Neural progenitor cell (in vitro differentiated cells): ENCODE measurements around the gene PHACTR4. TPM values are rescaled to one million over a fixed set of nuclear protein-coding genes. Genes with fewer than 3 reads are reported as not detected.
"Not testable (repeated sequence)": the region's sequence is repeated elsewhere in the genome, so short reads cannot be mapped to it uniquely, and the experiment has no call there.

Experiments used
- DNase-seq: peaks from one replicate; pipeline ENCODE4 v3.0.0-alpha.2; 2016; ENCODE audit warnings: low spot score
- H2AFZ ChIP-seq: fragments of 200-600 bp; sonication (generic); replicated peaks from 2 replicates; pipeline ENCODE4 v1.6.1; 2016; ENCODE audit warnings: antibody characterized with exemption
- H3F3A ChIP-seq: fragments of 200-600 bp; sonication (generic); 2 replicates; pipeline ENCODE4 v1.6.1; 2016; ENCODE audit warnings: antibody characterized with exemption, low read depth
- H3K27ac ChIP-seq: fragments of 200-600 bp; sonication (generic); 2 replicates; pipeline ENCODE4 v1.5.1; 2016; ENCODE audit warnings: mild to moderate bottlenecking
- H3K27me3 ChIP-seq: fragments of 200-600 bp; sonication (generic); 2 replicates; pipeline ENCODE4 v1.6.1; 2016; ENCODE audit warnings: mild to moderate bottlenecking, moderate library complexity
- H3K36me3 ChIP-seq: fragments of 200-600 bp; sonication (generic); 2 replicates; pipeline ENCODE4 v1.5.1; 2016
- H3K4me1 ChIP-seq: fragments of 200-600 bp; sonication (generic); 2 replicates; pipeline ENCODE4 v1.6.1; 2016; ENCODE audit warnings: mixed run types
- H3K4me2 ChIP-seq: fragments of 200-600 bp; sonication (generic); 2 replicates; pipeline ENCODE4 v1.6.1; 2016
- H3K4me3 ChIP-seq: fragments of 200-600 bp; sonication (generic); 2 replicates; pipeline ENCODE4 v1.5.1; 2016
- H3K79me2 ChIP-seq: fragments of 200-600 bp; sonication (generic); 2 replicates; pipeline ENCODE4 v1.6.1; 2016; ENCODE audit warnings: low read depth
- H3K9ac ChIP-seq: fragments of 200-600 bp; sonication (generic); 2 replicates; pipeline ENCODE4 v1.6.1; 2016
- H3K9me3 ChIP-seq: fragments of 200-600 bp; sonication (generic); 2 replicates; pipeline ENCODE4 v1.5.1; 2016; ENCODE audit warnings: low read depth
- H4K20me1 ChIP-seq: fragments of 200-600 bp; sonication (generic); 2 replicates; pipeline ENCODE4 v1.6.1; 2016; ENCODE audit warnings: low read depth
- H3K27ac Mint-ChIP-seq: 3 replicates; pipeline ENCODE4 v1.8.0; 2021; ENCODE audit warnings: mixed read lengths
- H3K27me3 Mint-ChIP-seq: 2 replicates; pipeline ENCODE4 v1.8.0; 2022; ENCODE audit warnings: low read depth, mild to moderate bottlenecking, inconsistent platforms, moderate library complexity, mixed read lengths; ENCODE audit not compliant: insufficient read depth
- H3K36me3 Mint-ChIP-seq: 3 replicates; pipeline ENCODE4 v1.8.0; 2021; ENCODE audit warnings: mixed read lengths
- H3K4me1 Mint-ChIP-seq: 3 replicates; pipeline ENCODE4 v1.8.0; 2021; ENCODE audit warnings: mixed read lengths
- H3K4me3 Mint-ChIP-seq: 3 replicates; pipeline ENCODE4 v1.8.0; 2021; ENCODE audit warnings: mild to moderate bottlenecking, moderate library complexity, mixed read lengths
- H3K9me3 Mint-ChIP-seq: 3 replicates; pipeline ENCODE4 v1.8.0; 2020; ENCODE audit warnings: mixed read lengths
- EZH2 ChIP-seq: fragments of 200-600 bp; sonication (generic); IDR thresholded peaks from 2 replicates; pipeline ENCODE4 v1.6.1; 2017; ENCODE audit warnings: antibody characterized with exemption, mild to moderate bottlenecking, moderate library complexity
- EZH2phosphoT487 ChIP-seq: fragments of 200-600 bp; sonication (generic); IDR thresholded peaks from 2 replicates; pipeline ENCODE4 v1.6.1; 2017; ENCODE audit warnings: antibody characterized with exemption
- total RNA-seq: library from RNA; depleted of rRNA; stranded (reverse); fragments of >200 nt; gene quantifications from 2 replicates; pipeline ENCODE4 v1.2.3, GENCODE V29; 2015; ENCODE audit warnings: low replicate concordance
- TF ChIP-seq, protein P1 (sequence below): fragments of 200-600 bp; sonication (generic); IDR thresholded peaks from 2 replicates; pipeline ENCODE4 v1.5.1; 2017; ENCODE audit warnings: antibody characterized with exemption, mild to moderate bottlenecking

PHACTR4 gene
- total RNA-seq, 1 donor from 2014 or later: 34.0 TPM

DNA sequence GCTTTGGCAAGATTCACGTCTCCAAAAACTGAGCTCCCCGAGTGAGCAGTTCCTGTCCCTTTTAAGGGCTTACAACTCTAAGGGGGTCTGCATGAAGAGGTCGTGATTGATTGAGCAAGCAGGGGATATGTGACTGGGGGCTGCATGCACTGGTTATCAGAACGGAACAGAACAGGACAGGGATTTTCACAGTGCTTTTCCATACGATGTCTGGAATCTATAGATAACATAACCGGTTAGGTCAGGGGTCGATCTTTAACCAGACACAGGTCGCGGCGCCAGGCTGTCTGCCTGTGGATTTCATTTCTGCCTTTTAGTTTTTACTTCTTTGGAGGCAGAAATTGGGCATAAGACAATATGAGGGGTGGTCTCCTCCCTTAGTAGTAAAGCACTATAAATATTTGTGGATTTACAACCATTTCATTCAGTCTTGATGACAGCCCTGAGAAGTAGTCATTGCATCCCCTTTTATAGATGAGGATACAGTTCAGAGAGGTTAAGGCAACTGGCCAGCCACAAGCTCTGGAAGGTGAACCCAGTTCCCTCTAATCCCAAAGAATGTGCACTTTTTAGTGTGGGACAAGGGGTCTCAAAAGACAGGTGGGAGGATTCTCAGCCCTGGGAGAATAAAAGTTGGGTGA is 155.6 kb downstream of the PHACTR4 start:
- peak overlapping the region; percentile 29 for H3K27ac ChIP-seq
- not testable (repeated sequence) for H3K4me1 ChIP-seq, H2AFZ ChIP-seq, H3K4me3 Mint-ChIP-seq, H3K4me3 ChIP-seq, H3K27me3 Mint-ChIP-seq, H3K4me1 Mint-ChIP-seq, H3F3A ChIP-seq, H3K27me3 ChIP-seq, H3K36me3 ChIP-seq, DNase-seq, H3K4me2 ChIP-seq, H3K9me3 ChIP-seq, H3K9me3 Mint-ChIP-seq, H3K27ac Mint-ChIP-seq, H3K9ac ChIP-seq
- H3K79me2 ChIP-seq: peaks cover 86% of the 10 kb centered on the region
- H4K20me1 ChIP-seq: peaks cover 44% of the 10 kb centered on the region
- peaks cover 17% of the 10 kb centered on the region for H3K36me3 Mint-ChIP-seq

DNA sequence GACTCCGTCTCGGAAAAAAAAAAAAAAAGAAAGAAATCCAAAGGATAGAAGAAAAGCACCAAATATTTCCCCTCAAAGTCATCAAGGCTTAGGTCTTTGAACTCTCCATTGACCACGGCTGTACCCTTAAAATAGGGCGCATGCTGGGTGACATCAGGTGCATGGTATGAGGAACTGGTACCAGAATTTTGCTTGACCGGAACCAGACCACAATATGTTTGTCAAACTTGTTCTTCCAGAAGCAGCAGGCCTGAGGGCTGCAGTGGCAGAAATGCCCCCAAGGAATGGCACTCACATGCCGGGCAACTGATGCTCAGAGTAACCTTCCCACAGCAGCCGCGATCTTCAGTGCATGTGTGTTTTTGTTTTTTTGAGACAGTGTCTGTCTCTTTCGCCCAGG is 157.3 kb downstream of the PHACTR4 start:
- H2AFZ ChIP-seq: no peak overlapping the region
- peaks cover 18% of the 10 kb centered on the region for H3K36me3 Mint-ChIP-seq
- H4K20me1 ChIP-seq: peaks cover 33% of the 10 kb centered on the region
- no peaks in the 10 kb centered on the region for H3K9me3 Mint-ChIP-seq
- peaks cover 70% of the 10 kb centered on the region for H3K79me2 ChIP-seq
- no peak overlapping the region for H3K4me3 ChIP-seq
- no peak overlapping the region for H3K27ac ChIP-seq
- H3K27me3 ChIP-seq: no peaks in the 10 kb centered on the region
- no peaks in the 10 kb centered on the region for H3K4me1 Mint-ChIP-seq
- H3K9me3 ChIP-seq: no peaks in the 10 kb centered on the region
- no peaks in the 10 kb centered on the region for H3K36me3 ChIP-seq
- peaks cover 4% of the 10 kb centered on the region for H3K27me3 Mint-ChIP-seq
- H3K9ac ChIP-seq: no peak overlapping the region
- no peak overlapping the region for H3K27ac Mint-ChIP-seq
- TF ChIP-seq EZH2: no peak
- no peak for TF ChIP-seq EZH2phosphoT487
- TF ChIP-seq, protein P1, sequence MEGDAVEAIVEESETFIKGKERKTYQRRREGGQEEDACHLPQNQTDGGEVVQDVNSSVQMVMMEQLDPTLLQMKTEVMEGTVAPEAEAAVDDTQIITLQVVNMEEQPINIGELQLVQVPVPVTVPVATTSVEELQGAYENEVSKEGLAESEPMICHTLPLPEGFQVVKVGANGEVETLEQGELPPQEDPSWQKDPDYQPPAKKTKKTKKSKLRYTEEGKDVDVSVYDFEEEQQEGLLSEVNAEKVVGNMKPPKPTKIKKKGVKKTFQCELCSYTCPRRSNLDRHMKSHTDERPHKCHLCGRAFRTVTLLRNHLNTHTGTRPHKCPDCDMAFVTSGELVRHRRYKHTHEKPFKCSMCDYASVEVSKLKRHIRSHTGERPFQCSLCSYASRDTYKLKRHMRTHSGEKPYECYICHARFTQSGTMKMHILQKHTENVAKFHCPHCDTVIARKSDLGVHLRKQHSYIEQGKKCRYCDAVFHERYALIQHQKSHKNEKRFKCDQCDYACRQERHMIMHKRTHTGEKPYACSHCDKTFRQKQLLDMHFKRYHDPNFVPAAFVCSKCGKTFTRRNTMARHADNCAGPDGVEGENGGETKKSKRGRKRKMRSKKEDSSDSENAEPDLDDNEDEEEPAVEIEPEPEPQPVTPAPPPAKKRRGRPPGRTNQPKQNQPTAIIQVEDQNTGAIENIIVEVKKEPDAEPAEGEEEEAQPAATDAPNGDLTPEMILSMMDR: no peak
- H3K4me2 ChIP-seq: no peak overlapping the region
- DNase-seq: no peak
- peaks cover 5% of the 10 kb centered on the region for H3K4me1 ChIP-seq
- no peak overlapping the region for H3K4me3 Mint-ChIP-seq
- no peaks in the 10 kb centered on the region for H3F3A ChIP-seq

DNA sequence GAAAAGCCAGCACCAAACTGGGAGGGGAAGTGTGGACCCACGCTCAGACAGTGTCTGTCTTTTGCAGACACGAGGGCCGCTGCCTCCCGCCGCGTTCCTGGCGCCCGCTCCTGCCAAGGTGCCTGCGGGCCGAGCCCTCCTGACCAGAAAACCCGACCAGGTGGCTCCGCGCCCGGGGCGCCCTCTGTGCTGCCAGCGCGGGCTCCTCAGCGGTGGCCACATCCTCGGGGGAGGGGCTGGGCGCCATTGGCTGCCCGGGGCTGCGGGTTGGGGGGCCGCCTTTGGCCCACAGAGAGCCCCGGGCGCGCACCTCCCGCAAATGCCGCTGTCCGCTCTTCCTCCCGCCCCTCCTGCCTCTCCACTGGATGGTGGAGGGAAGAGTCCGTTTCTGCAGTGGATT is 160.9 kb downstream of the PHACTR4 start:
- Histone ChIP-seq H3F3A (no peaks in the 10 kb centered on the region), H2AFZ (no peak overlapping the region), H3K27ac (no peak overlapping the region), H4K20me1 (peaks cover 7% of the 10 kb centered on the region), H3K9ac (no peak overlapping the region), H3K27me3 (no peaks in the 10 kb centered on the region), H3K9me3 (no peaks in the 10 kb centered on the region), H3K36me3 (no peaks in the 10 kb centered on the region), H3K4me1 (no peaks in the 10 kb centered on the region), H3K4me2 (no peak overlapping the region), H3K79me2 (peaks cover 35% of the 10 kb centered on the region), H3K4me3 (no peak overlapping the region)
- Mint-ChIP-seq H3K27me3 (peaks cover 3% of the 10 kb centered on the region), H3K4me3 (no peak overlapping the region), H3K36me3 (peaks cover 18% of the 10 kb centered on the region), H3K9me3 (no peaks in the 10 kb centered on the region), H3K4me1 (no peaks in the 10 kb centered on the region), H3K27ac (no peak overlapping the region)
- no peak for TF ChIP-seq EZH2
- no peak for DNase-seq

DNA sequence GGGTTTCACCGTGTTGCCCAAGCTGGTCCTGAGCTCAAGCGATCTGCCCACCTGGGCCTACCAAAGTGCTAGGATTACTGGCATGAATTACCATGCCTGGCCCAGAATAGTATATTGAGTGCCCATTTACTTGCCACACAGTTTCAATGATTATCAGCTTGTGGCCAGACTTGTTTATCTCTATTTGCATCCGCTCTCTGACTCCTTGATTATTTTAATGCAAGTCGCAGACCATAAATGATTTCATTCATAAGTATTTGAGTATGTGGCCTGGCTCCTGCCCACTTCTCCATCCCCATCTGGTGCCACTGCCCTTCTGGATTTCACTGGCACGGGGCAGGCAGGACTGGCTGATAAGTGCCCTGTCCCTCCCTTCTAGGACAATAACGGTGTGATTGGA is 165.1 kb downstream of the PHACTR4 start:
- no peaks in the 10 kb centered on the region for H3K4me1 Mint-ChIP-seq
- peaks cover 7% of the 10 kb centered on the region for H3F3A ChIP-seq
- no peaks in the 10 kb centered on the region for H3K9me3 Mint-ChIP-seq

More for the DNA sequence above, 165.1 kb downstream of the PHACTR4 start:
- Histone ChIP-seq H3K4me1 (no peaks in the 10 kb centered on the region), H3K36me3 (no peaks in the 10 kb centered on the region), H3K27me3 (no peaks in the 10 kb centered on the region), H4K20me1 (no peaks in the 10 kb centered on the region), H3K4me3 (no peak overlapping the region), H3K9ac (no peak overlapping the region), H2AFZ (no peak overlapping the region), H3K27ac (no peak overlapping the region), H3K4me2 (no peak overlapping the region), H3K9me3 (no peaks in the 10 kb centered on the region), H3K79me2 (no peaks in the 10 kb centered on the region)
- H3K27me3 Mint-ChIP-seq: no peaks in the 10 kb centered on the region
- TF ChIP-seq EZH2phosphoT487 (no peak), EZH2 (no peak)
- TF ChIP-seq, protein P1: no peak
- peaks cover 29% of the 10 kb centered on the region for H3K36me3 Mint-ChIP-seq
- H3K4me3 Mint-ChIP-seq: no peak overlapping the region
- H3K27ac Mint-ChIP-seq: no peak overlapping the region
- DNase-seq: no peak
